Measurements from ENCODE around the gene PLA2G1B. TPM values are rescaled to one million over a fixed set of nuclear protein-coding genes. Genes with fewer than 3 reads are reported as not detected.
A peak's percentile ranks its signal among the peaks of the same experiment; 100 is the strongest.

PLA2G1B gene
- total and polyA plus RNA-seq, 2 of the 13 experiments (the other 11 are each of a cell fraction or from before 2014, with no cell fraction given) = 0.33 to 1.4 TPM

- TF ChIP-seq ATF7-NPFF (CRISPR knock-in tag; IDR thresholded peaks at IDR 0.05; ENCODE audit: low read depth) (peak; percentile 36; the same call in 1 of the 2 replicates), SOX13 (IDR thresholded peaks at IDR 0.05) (peak; percentile 77), SOX13 (CRISPR knock-in tag; conservative IDR thresholded peaks at IDR 0.05 in 1 of 2, IDR thresholded peaks at IDR 0.05 in 1 of 2) (peak in 1 of 2 experiments; percentile 57; a peak in 2 of 4 replicates), CREB1 (IDR thresholded peaks at IDR 0.05) (no peak), CREB1 (CRISPR knock-in tag; IDR thresholded peaks at IDR 0.05) (peak; percentile 80), ERF (CRISPR knock-in tag; IDR thresholded peaks at IDR 0.05) (no peak; the same call in 1 of the 2 replicates), HNF1A (IDR thresholded peaks at IDR 0.05; ENCODE audit: low read depth) (0 out of 2 replicates have a peak, but pooled peaks have one; percentile 59), HNF1A (CRISPR knock-in tag; IDR thresholded peaks at IDR 0.05; ENCODE audit: borderline replicate concordance) (peak; percentile 55; the same call in 1 of the 2 replicates), ZNF138 (CRISPR knock-in tag; IDR thresholded peaks at IDR 0.05; ENCODE audit: low read depth) (no peak), ZNF292 (CRISPR knock-in tag; IDR thresholded peaks at IDR 0.05; ENCODE audit: borderline replicate concordance, low read depth) (no peak), NR3C1 (CRISPR knock-in tag; IDR thresholded peaks at IDR 0.05) (no peak), ZNF333 (CRISPR knock-in tag; IDR thresholded peaks at IDR 0.05; ENCODE audit: borderline replicate concordance) (no peak), ARID3A (IDR thresholded peaks at IDR 0.05; ENCODE audit: low read depth, low read length) (no peak; the same call in 1 of the 2 replicates), ZKSCAN1 (IDR thresholded peaks at IDR 0.05; ENCODE audit: low read length) (peak; percentile 74), ZNF530 (CRISPR knock-in tag; IDR thresholded peaks at IDR 0.05; ENCODE audit: low read depth) (no peak), PHF5A (CRISPR knock-in tag; IDR thresholded peaks at IDR 0.05; ENCODE audit: low read depth, unreplicated experiment) (peak; percentile 95), FLYWCH1 (CRISPR knock-in tag; IDR thresholded peaks at IDR 0.05) (no peak), KLF6 (CRISPR knock-in tag; IDR thresholded peaks at IDR 0.05) (peak; percentile 39; the same call in 1 of the 2 replicates)
- TF ChIP-seq, protein P1, sequence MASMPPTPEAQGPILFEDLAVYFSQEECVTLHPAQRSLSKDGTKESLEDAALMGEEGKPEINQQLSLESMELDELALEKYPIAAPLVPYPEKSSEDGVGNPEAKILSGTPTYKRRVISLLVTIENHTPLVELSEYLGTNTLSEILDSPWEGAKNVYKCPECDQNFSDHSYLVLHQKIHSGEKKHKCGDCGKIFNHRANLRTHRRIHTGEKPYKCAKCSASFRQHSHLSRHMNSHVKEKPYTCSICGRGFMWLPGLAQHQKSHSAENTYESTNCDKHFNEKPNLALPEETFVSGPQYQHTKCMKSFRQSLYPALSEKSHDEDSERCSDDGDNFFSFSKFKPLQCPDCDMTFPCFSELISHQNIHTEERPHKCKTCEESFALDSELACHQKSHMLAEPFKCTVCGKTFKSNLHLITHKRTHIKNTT (CRISPR knock-in tag; IDR thresholded peaks at IDR 0.05) = no peak
- TF ChIP-seq, protein P2, sequence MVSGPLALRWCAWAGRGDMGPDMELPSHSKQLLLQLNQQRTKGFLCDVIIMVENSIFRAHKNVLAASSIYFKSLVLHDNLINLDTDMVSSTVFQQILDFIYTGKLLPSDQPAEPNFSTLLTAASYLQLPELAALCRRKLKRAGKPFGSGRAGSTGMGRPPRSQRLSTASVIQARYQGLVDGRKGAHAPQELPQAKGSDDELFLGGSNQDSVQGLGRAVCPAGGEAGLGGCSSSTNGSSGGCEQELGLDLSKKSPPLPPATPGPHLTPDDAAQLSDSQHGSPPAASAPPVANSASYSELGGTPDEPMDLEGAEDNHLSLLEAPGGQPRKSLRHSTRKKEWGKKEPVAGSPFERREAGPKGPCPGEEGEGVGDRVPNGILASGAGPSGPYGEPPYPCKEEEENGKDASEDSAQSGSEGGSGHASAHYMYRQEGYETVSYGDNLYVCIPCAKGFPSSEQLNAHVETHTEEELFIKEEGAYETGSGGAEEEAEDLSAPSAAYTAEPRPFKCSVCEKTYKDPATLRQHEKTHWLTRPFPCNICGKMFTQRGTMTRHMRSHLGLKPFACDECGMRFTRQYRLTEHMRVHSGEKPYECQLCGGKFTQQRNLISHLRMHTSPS (CRISPR knock-in tag; IDR thresholded peaks at IDR 0.05; ENCODE audit: low read depth) = 0 out of 2 replicates have a peak, but pooled peaks have one; percentile 15
These were observed 34.7 kb downstream of the PLA2G1B start, which contains the start of gene RNU4-1 (continued) for GRCh38 chr12:120292661-120293531.
